Bronchial epithelial cell (primary cell): ENCODE data around the gene NFKBIB. TPM values are rescaled to one million over a fixed set of nuclear protein-coding genes. Genes with fewer than 3 reads are reported as not detected.

ENCODE experiments used
- DNase-seq: peaks from one replicate; pipeline ENCODE4 v3.0.0-alpha.2; 2010; ENCODE audit warnings: low read depth
- FAIRE-seq: peaks from 2 replicates; lab custom pipeline; 2011; peaks lifted over from hg19 to GRCh38; lab: Jason Lieb, UNC
- H3K27me3 ChIP-seq: 2 replicates; pipeline ENCODE4 v1.5.1; 2011; ENCODE audit warnings: low read length; ENCODE audit not compliant: control insufficient read depth, insufficient read depth
- H3K36me3 ChIP-seq: 2 replicates; pipeline ENCODE4 v1.5.1; 2011; ENCODE audit warnings: low read length; ENCODE audit not compliant: control insufficient read depth, insufficient read depth
- H3K4me3 ChIP-seq: 2 replicates; pipeline ENCODE4 v1.5.1; 2011; ENCODE audit warnings: mild to moderate bottlenecking, low read depth, low read length, control low read depth
- CTCF ChIP-seq: IDR thresholded peaks from 2 replicates; pipeline ENCODE4 v1.5.1; 2011; ENCODE audit warnings: mild to moderate bottlenecking, moderate library complexity, low read length, control low read depth, inconsistent platforms; ENCODE audit not compliant: insufficient read depth, severe bottlenecking
- total RNA-seq: library from RNA; depleted of rRNA; stranded (reverse); fragments of >200 nt; gene quantifications from 2 replicates; pipeline ENCODE4 v1.2.1, GENCODE V29; 2014

NFKBIB gene
- total RNA-seq, 1 donor from 2014 or later, result 23.2 TPM

DNA sequence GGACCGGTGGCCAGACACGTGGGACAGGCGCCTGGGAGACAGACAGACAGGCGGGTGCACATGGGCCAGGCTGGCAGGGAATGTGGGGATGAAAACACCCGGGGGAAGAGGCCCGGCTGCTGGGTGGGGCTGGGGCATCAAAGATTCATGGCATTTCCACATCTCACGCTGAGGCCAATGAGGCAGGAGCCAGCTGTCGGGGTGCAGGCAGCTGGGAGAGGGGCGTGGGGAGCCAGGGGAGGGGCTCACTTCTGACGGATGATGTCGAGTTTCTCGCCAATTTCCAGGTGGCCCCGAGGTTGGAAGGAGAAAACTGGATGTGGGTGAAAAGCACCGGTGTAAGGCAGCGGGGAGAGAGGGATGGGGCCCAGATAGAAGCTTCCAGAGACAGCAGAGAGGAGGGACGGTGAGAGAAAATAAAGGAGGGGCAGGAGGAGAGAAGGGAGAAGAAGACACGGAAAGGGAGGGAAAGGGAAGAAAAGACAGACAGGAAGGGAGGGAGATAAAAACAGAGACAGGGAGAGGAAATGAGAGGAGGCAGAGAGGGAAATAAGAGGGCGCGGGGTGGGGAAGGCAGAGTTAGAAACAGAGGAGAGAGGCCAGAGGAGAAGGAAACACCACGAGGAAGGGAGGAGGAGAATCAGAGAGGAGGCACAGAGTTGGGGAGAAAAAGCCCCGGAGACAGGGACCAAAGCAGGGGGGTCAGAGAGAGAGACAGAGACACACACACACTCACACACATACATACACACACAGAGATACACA is 20.2 kb downstream of the NFKBIB start:
- no peak overlapping the region for H3K4me3 ChIP-seq
- H3K27me3 ChIP-seq, result no peaks in the 10 kb centered on the region
- DNase-seq (no peak), FAIRE-seq (no peak)
- no peak for TF ChIP-seq CTCF
- peaks cover 3% of the 10 kb centered on the region for H3K36me3 ChIP-seq

- FAIRE-seq, result no peak
- TF ChIP-seq CTCF, result no peak
- Histone ChIP-seq H3K4me3 (no peak overlapping the region), H3K36me3 (peaks cover 5% of the 10 kb centered on the region), H3K27me3 (no peaks in the 10 kb centered on the region)
- no peak for DNase-seq
These were observed 21.0 kb downstream of the NFKBIB start for GRCh38 chr19:38920602-38921419.

DNA sequence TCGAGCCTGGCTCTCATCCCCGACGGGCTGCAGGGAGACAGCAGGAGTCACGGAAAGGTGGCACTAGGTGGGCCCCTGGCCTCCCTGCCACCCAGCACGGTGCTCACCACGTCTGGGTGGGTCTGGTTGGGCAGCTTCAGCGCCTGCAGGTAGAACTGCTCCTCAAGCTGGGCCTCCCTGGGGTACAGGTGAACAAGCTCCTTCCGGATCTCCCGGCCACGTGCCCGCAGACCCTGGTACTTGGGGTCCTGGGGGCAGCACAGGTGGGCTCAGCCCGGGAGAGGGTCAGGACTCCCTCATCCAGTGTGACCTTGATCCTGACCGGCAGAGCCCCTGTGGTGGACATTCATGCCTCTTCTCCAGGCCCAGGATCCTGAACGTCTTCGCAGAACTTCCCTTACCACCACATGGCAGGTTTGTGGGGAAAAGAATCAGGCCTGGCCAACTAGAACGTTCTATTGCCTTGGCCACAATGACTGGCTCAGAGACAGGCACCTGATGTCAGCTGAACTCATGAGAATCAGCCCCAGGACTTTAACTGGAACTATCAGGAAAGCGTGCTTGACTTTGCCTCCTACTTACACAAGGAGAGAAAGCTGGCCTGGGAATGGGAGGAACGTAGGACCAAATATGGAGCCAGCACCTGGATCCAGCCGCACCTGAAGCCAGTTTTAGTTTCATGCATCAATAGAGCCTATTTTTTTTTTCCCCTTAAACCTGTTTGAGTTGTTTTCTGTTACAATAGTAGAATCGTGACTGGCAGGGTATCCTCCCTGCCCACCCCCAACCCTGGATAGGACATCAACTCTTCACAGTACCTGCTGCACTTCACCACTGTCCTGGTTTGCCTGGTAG is 21.9 kb downstream of the NFKBIB start:
- Histone ChIP-seq H3K36me3 (peaks cover 7% of the 10 kb centered on the region), H3K4me3 (no peak overlapping the region), H3K27me3 (no peaks in the 10 kb centered on the region)
- FAIRE-seq, result no peak
- DNase-seq, result no peak
- no peak for TF ChIP-seq CTCF

GRCh38 chr19:38922482-38922881 is 22.7 kb downstream of the NFKBIB start:
- no peak for DNase-seq

More at GRCh38 chr19:38922482-38922881, 22.7 kb downstream of the NFKBIB start:
- no peak for TF ChIP-seq CTCF
- FAIRE-seq, result no peak
- Histone ChIP-seq H3K27me3 (no peaks in the 10 kb centered on the region), H3K36me3 (peaks cover 7% of the 10 kb centered on the region), H3K4me3 (no peak overlapping the region)
